Measurements from ENCODE around the gene CHRNE. TPM values are rescaled to one million over a fixed set of nuclear protein-coding genes. Genes with fewer than 3 reads are reported as not detected.

The CHRNE gene
- 0.32 and 0.59 TPM in 2 replicates for total RNA-seq (2014; rRNA removed; shearing (Covaris generic))
- total RNA-seq (2022): 0.27 and 0.68 TPM in 2 replicates
- Bru-seq, nascent RNA: percentile 54 among the genes with signal in this experiment
- BruChase-seq, experiment 1, labeled RNA remaining after a 6-hour chase: percentile 66 among the genes with signal in this experiment
- BruChase-seq, experiment 2, labeled RNA remaining after a 2-hour chase: percentile 58 among the genes with signal in this experiment
- long read RNA-seq, partial matches to known transcripts: 0 of 1 reads
- long read RNA-seq, other reads (novel, unspliced or antisense): 1 of 1 reads

- no peak for TF ChIP-seq EZH2phosphoT487 (IDR thresholded peaks at IDR 0.05; ENCODE audit: borderline replicate concordance, low read depth, low read length)
- TF ChIP-seq CTCF (conservative IDR thresholded peaks at IDR 0.05; ENCODE audit: low read length): peak; percentile 83
- Histone ChIP-seq H2AFZ (ENCODE audit: low read length) (no peak within 1 kb of the TSS), H3K9me3 (ENCODE audit: low read length) (no peaks in the 10 kb centered on the region), H3K36me3 (ENCODE audit: insufficient read depth, low read length) (no peaks in the 10 kb centered on the region), H3K4me2 (ENCODE audit: low read length) (peak within 1 kb of the TSS; percentile 53; the same call in 1 of the 2 replicates), H3K27ac (ENCODE audit: low read depth, low read length, poor library complexity, severe bottlenecking) (no peak within 1 kb of the TSS), H3K9me2 (ENCODE audit: insufficient read depth, low read length) (no peaks in the 10 kb centered on the region), H3K4me3 (ENCODE audit: low read depth, low read length, poor library complexity, severe bottlenecking) (no peak within 1 kb of the TSS), H4K20me1 (ENCODE audit: insufficient read depth, low read length) (no peaks in the 10 kb centered on the region), H3K79me2 (ENCODE audit: insufficient read depth, low read depth, low read length) (no peaks in the 10 kb centered on the region), H3K4me1 (ENCODE audit: insufficient read depth, low read length, poor library complexity, severe bottlenecking) (peaks cover 9% of the 10 kb centered on the region)
- BruUV-seq (replicated peaks): no TSS peak
- ChIA-PET CTCF (ENCODE audit: unreplicated experiment) (interaction anchor here (0.7 kb wide), 1 partner anchor 172 kb away, joined by 4 read pairs; the partner anchor contains the start of gene MED11), POLR2A (interaction anchor here (0.6 kb wide), 1 partner anchor 495 kb away, joined by 4 read pairs; no protein-coding TSS in a partner anchor)
- intact Hi-C loops (cut with micrococcal nuclease; ENCODE audit: unreplicated experiment): loop anchor here (5.0 to 10.0 kb wide), 2 partner anchors 268 to 336 kb away; no protein-coding TSS in a partner anchor
- peak; percentile 85 for DNase-seq (ENCODE audit: low spot score)
Measured at GRCh38 chr17:4903051-4903818, at the start of gene CHRNE. Gene CHRNE (minus strand): TSS chr17:4903098. CDS start chr17:4903063, 35 bp downstream.

- no TSS peak for BruUV-seq (replicated peaks)
- POLR2A ChIA-PET: interaction anchor here (0.7 to 5.9 kb wide), 4 partner anchors 10 to 40 kb away, joined by 3 to 51 read pairs (median 12); partner anchors contain the start of genes RNF167, SLC25A11 and SPAG7
- peaks cover 6% of the 10 kb centered on the region for H4K20me1 ChIP-seq (ENCODE audit: insufficient read depth, low read length)
- intact Hi-C loops (cut with micrococcal nuclease; ENCODE audit: unreplicated experiment): no loop called here
- peak overlapping the region; percentile 99 for H3K27ac ChIP-seq (ENCODE audit: low read depth, low read length, poor library complexity, severe bottlenecking)
- H3K4me1 ChIP-seq (ENCODE audit: insufficient read depth, low read length, poor library complexity, severe bottlenecking): peaks cover 24% of the 10 kb centered on the region
- CTCF ChIA-PET (ENCODE audit: unreplicated experiment): interaction anchor here (1.2 kb wide), 1 partner anchor 16 kb away, joined by 3 read pairs; the partner anchor contains the start of gene SPAG7
- H3K9me3 ChIP-seq (ENCODE audit: low read length): no peaks in the 10 kb centered on the region
- peaks cover 17% of the 10 kb centered on the region for H3K36me3 ChIP-seq (ENCODE audit: insufficient read depth, low read length)
- H3K4me3 ChIP-seq (ENCODE audit: low read depth, low read length, poor library complexity, severe bottlenecking): peak overlapping the region; percentile 100
- peaks cover 18% of the 10 kb centered on the region for H3K79me2 ChIP-seq (ENCODE audit: insufficient read depth, low read depth, low read length)
- no peak for DNase-seq (ENCODE audit: low spot score)
- no peaks in the 10 kb centered on the region for H3K9me2 ChIP-seq (ENCODE audit: insufficient read depth, low read length)
- H2AFZ ChIP-seq (ENCODE audit: low read length): no peak overlapping the region
- peak overlapping the region; percentile 93 for H3K4me2 ChIP-seq (ENCODE audit: low read length)
- TF ChIP-seq EZH2phosphoT487 (IDR thresholded peaks at IDR 0.05; ENCODE audit: borderline replicate concordance, low read depth, low read length): no peak
Measured at GRCh38 chr17:4951486-4951885, 48.6 kb upstream of the CHRNE start.

- Histone ChIP-seq H3K4me3 (ENCODE audit: low read depth, low read length, poor library complexity, severe bottlenecking) (peak within 1 kb of the TSS; percentile 100), H3K9me3 (ENCODE audit: low read length) (no peaks in the 10 kb centered on the region), H3K27ac (ENCODE audit: low read depth, low read length, poor library complexity, severe bottlenecking) (peak within 1 kb of the TSS; percentile 99), H3K79me2 (ENCODE audit: insufficient read depth, low read depth, low read length) (peaks cover 25% of the 10 kb centered on the region), H3K4me1 (ENCODE audit: insufficient read depth, low read length, poor library complexity, severe bottlenecking) (peaks cover 31% of the 10 kb centered on the region), H2AFZ (ENCODE audit: low read length) (peak within 1 kb of the TSS; percentile 48; the same call in 1 of the 2 replicates), H4K20me1 (ENCODE audit: insufficient read depth, low read length) (peaks cover 11% of the 10 kb centered on the region), H3K4me2 (ENCODE audit: low read length) (peak within 1 kb of the TSS; percentile 93), H3K9me2 (ENCODE audit: insufficient read depth, low read length) (no peaks in the 10 kb centered on the region), H3K36me3 (ENCODE audit: insufficient read depth, low read length) (peaks cover 25% of the 10 kb centered on the region)
- ChIA-PET CTCF (ENCODE audit: unreplicated experiment) (interaction anchor here (1.2 kb wide), 1 partner anchor 17 kb away, joined by 3 read pairs; the partner anchor contains the start of gene SPAG7), POLR2A (interaction anchor here (0.7 to 5.9 kb wide), 3 partner anchors 11 to 17 kb away, joined by 3 to 51 read pairs (median 18); partner anchors contain the start of genes RNF167, SLC25A11 and SPAG7)
- no TSS peak for BruUV-seq (replicated peaks)
- DNase-seq (ENCODE audit: low spot score): peak; percentile 36
- TF ChIP-seq EZH2phosphoT487 (IDR thresholded peaks at IDR 0.05; ENCODE audit: borderline replicate concordance, low read depth, low read length) (no peak), CTCF (conservative IDR thresholded peaks at IDR 0.05; ENCODE audit: low read length) (no peak)
- intact Hi-C loops (cut with micrococcal nuclease; ENCODE audit: unreplicated experiment): no loop called here
Measured at GRCh38 chr17:4950746-4951204, 47.9 kb upstream of the CHRNE start, which contains the start of gene ENO3. Gene ENO3 (plus strand): TSS chr17:4951119. CDS start chr17:4951830, 711 bp downstream.

Measured in OCI-LY7 (cell line).